IMR-90 (cell line): ENCODE measurements around the gene KATNAL2. TPM values are rescaled to one million over a fixed set of nuclear protein-coding genes. Genes with fewer than 3 reads are reported as not detected.

Experiments
- ATAC-seq: fragments of 200-7000 bp; cut with Tn5 transposase; 2 replicates; pipeline ENCODE4 v1.9.1; 2020; ENCODE audit warnings: low read depth, mild to moderate bottlenecking, moderate library complexity
- BruUV-seq: library from RNA; stranded (reverse); fragments of 400-500 nt; replicated peaks from 2 replicates; lab custom pipeline; 2021; lab: Mats Ljungman, UMichigan
- CTCF ChIA-PET: fragments of 300-600 bp; formaldehyde crosslinking; extraction: SDS; loops from one replicate; lab custom pipeline; 2021; ENCODE audit warnings: antibody characterized with exemption; lab: Yijun Ruan, JAX
- POLR2A ChIA-PET: fragments of 300-600 bp; sonication (Branson Sonifier 250); formaldehyde crosslinking; loops from one replicate; lab custom pipeline; 2022; ENCODE audit warnings: antibody characterized with exemption; ENCODE audit not compliant: unreplicated experiment; lab: Charles Lee
- DNase-seq: peaks from one replicate; pipeline ENCODE4 v3.0.0; 2013
- H2AFZ ChIP-seq: replicated peaks from 2 replicates; pipeline ENCODE3; 2013; ENCODE audit warnings: low read length, mild to moderate bottlenecking; ENCODE audit not compliant: poor library complexity
- H2AK5ac ChIP-seq: 2 replicates; pipeline ENCODE4 v1.6.1; 2013; ENCODE audit warnings: low read depth, low read length, inconsistent platforms
- H2AK9ac ChIP-seq: replicated peaks from 2 replicates; pipeline ENCODE3; 2013; ENCODE audit warnings: mild to moderate bottlenecking, low read depth, low read length, moderate library complexity; ENCODE audit not compliant: poor library complexity
- H2BK120ac ChIP-seq: 2 replicates; pipeline ENCODE4 v1.6.1; 2013; ENCODE audit warnings: low read depth, low read length, inconsistent platforms
- H2BK15ac ChIP-seq: 3 replicates; pipeline ENCODE4 v1.6.1; 2013; ENCODE audit warnings: low read depth, low read length, inconsistent platforms
- H2BK20ac ChIP-seq: 2 replicates; pipeline ENCODE4 v1.6.1; 2013; ENCODE audit warnings: low read depth, mild to moderate bottlenecking, inconsistent platforms, low read length, moderate library complexity
- H2BK5ac ChIP-seq: 2 replicates; pipeline ENCODE4 v1.6.1; 2013; ENCODE audit warnings: mild to moderate bottlenecking, low read depth, low read length, inconsistent platforms; ENCODE audit not compliant: poor library complexity, severe bottlenecking
- H3K14ac ChIP-seq: replicated peaks from 2 replicates; pipeline ENCODE4 v1.6.1; 2013; ENCODE audit warnings: low read depth, low read length, inconsistent platforms
- H3K18ac ChIP-seq: 2 replicates; pipeline ENCODE4 v1.6.1; 2013; ENCODE audit warnings: low read depth, low read length, control low read depth
- H3K23ac ChIP-seq: 2 replicates; pipeline ENCODE4 v1.6.1; 2013; ENCODE audit warnings: low read depth, low read length, inconsistent platforms
- H3K27ac ChIP-seq: 2 replicates; pipeline ENCODE4 v1.5.1; 2013; ENCODE audit warnings: mild to moderate bottlenecking, control low read depth, low read length; ENCODE audit not compliant: insufficient read depth
- H3K27me3 ChIP-seq: 2 replicates; pipeline ENCODE4 v1.6.1; 2013; ENCODE audit warnings: low read length; ENCODE audit not compliant: control insufficient read depth, insufficient read depth
- H3K36me3 ChIP-seq: 2 replicates; pipeline ENCODE4 v1.6.1; 2013; ENCODE audit warnings: low read length, mixed read lengths; ENCODE audit not compliant: control insufficient read depth, insufficient read depth
- H3K4ac ChIP-seq: 2 replicates; pipeline ENCODE4 v1.6.1; 2013; ENCODE audit warnings: low read depth, low read length, inconsistent platforms
- H3K4me1 ChIP-seq: 2 replicates; pipeline ENCODE4 v1.6.1; 2013; ENCODE audit warnings: low read length, mixed read lengths; ENCODE audit not compliant: control insufficient read depth, insufficient read depth
- H3K4me2 ChIP-seq: 2 replicates; pipeline ENCODE4 v1.6.1; 2013; ENCODE audit warnings: low read depth, mild to moderate bottlenecking, control low read depth, low read length, moderate library complexity
- H3K4me3 ChIP-seq: 2 replicates; pipeline ENCODE4 v1.5.1; 2013; ENCODE audit warnings: low read depth, mild to moderate bottlenecking, control low read depth, low read length, moderate library complexity; ENCODE audit not compliant: insufficient read depth
- H3K56ac ChIP-seq: 2 replicates; pipeline ENCODE4 v1.6.1; 2013; ENCODE audit warnings: low read length, inconsistent platforms; ENCODE audit not compliant: insufficient read depth; ENCODE audit errors: extremely low read depth
- H3K79me1 ChIP-seq, 2 experiments: 2 replicates each; pipeline ENCODE4 v1.6.1; 2013; ENCODE audit warnings: low read length in 2 of 2, inconsistent platforms in 1 of 2, low read depth in 1 of 2
- H3K9ac ChIP-seq: 2 replicates; pipeline ENCODE4 v1.6.1; 2013; ENCODE audit warnings: low read depth, low read length, control low read depth
- H3K9me1 ChIP-seq: 2 replicates; pipeline ENCODE4 v1.6.1; 2013; ENCODE audit warnings: low read length, inconsistent platforms; ENCODE audit not compliant: insufficient read depth
- H3K9me3 ChIP-seq: 2 replicates; pipeline ENCODE4 v1.6.1; 2013; ENCODE audit warnings: low read length; ENCODE audit not compliant: control insufficient read depth, insufficient read depth
- H4K20me1 ChIP-seq: 2 replicates; pipeline ENCODE4 v1.6.1; 2013; ENCODE audit warnings: low read length, inconsistent platforms; ENCODE audit not compliant: insufficient read depth
- H4K5ac ChIP-seq: 2 replicates; pipeline ENCODE4 v1.6.1; 2013; ENCODE audit warnings: mild to moderate bottlenecking, low read depth, low read length, control low read depth
- H4K8ac ChIP-seq, 2 experiments: 2 replicates each; pipeline ENCODE4 v1.6.1; 2013; ENCODE audit warnings: low read depth in 2 of 2, low read length in 2 of 2, control low read depth in 1 of 2, inconsistent platforms in 1 of 2
- H4K91ac ChIP-seq: 2 replicates; pipeline ENCODE4 v1.6.1; 2013; ENCODE audit warnings: low read depth, low read length, inconsistent platforms; ENCODE audit not compliant: insufficient read depth
- CEBPB ChIP-seq: IDR thresholded peaks from 2 replicates; pipeline ENCODE4 v1.6.1; 2012; ENCODE audit warnings: low read depth, low read length, improper control_type of control experiment
- FOS ChIP-seq: fragments of 150-350 bp; IDR thresholded peaks from 2 replicates; pipeline ENCODE4 v1.6.1; 2016; ENCODE audit warnings: low read depth, low read length
- MAZ ChIP-seq: IDR thresholded peaks from 2 replicates; pipeline ENCODE4 v1.6.1; 2012; ENCODE audit warnings: low read depth, mild to moderate bottlenecking, low read length, improper control_type of control experiment, moderate library complexity, borderline replicate concordance
- MXI1 ChIP-seq: IDR thresholded peaks from 2 replicates; pipeline ENCODE4 v1.6.1; 2012; ENCODE audit warnings: low read depth, mild to moderate bottlenecking, low read length, moderate library complexity, borderline replicate concordance
- NFE2L2 ChIP-seq: fragments of 150-350 bp; IDR thresholded peaks from 2 replicates; pipeline ENCODE4 v1.6.1; 2016; ENCODE audit warnings: low read depth, mild to moderate bottlenecking, low read length
- POLR2A ChIP-seq: IDR thresholded peaks from 2 replicates; pipeline ENCODE4 v1.6.1; 2012; ENCODE audit warnings: mild to moderate bottlenecking, low read depth, low read length
- RAD21 ChIP-seq: IDR thresholded peaks from 2 replicates; pipeline ENCODE4 v1.6.1; 2012; ENCODE audit warnings: low read length, improper control_type of control experiment
- RFX5 ChIP-seq: IDR thresholded peaks from 2 replicates; pipeline ENCODE4 v1.8.0; 2012; ENCODE audit warnings: low read depth, mild to moderate bottlenecking, low read length, moderate library complexity
- SMC3 ChIP-seq: fragments of 150-350 bp; IDR thresholded peaks from 2 replicates; pipeline ENCODE4 v1.6.1; 2016; ENCODE audit warnings: low read depth, mild to moderate bottlenecking, antibody characterized with exemption, low read length, moderate library complexity
- WGBS, 2 experiments: methylation state at CpG; one replicate each; pipeline versions ENCODE4 v1.1.5 to v1.1.7; 2013; ENCODE audit warnings: missing lambda C conversion rate in 2 of 2; ENCODE audit not compliant: insufficient read length in 1 of 2; ENCODE audit errors: extremely low coverage in 2 of 2; 5-methylcytosine and 5-hydroxymethylcytosine counted together
- dilution Hi-C: fragments of 300-500 bp; cut with HindIII; formaldehyde crosslinking; loops from one replicate; pipeline ENCODE4 v1.14.3; 2018; ENCODE audit warnings: low sequenced_read_pairs; ENCODE audit not compliant: unreplicated experiment
- in situ Hi-C: fragments of 300-500 bp; cut with MboI; formaldehyde crosslinking; loops from 3 replicates; pipeline ENCODE4 v1.14.3; 2019; ENCODE audit warnings: low sequenced_read_pairs, inconsistent platforms, mixed read lengths
- intact Hi-C: fragments of 100-400 bp; cut with micrococcal nuclease; formaldehyde crosslinking; loops from 2 replicates; pipeline ENCODE4 v1.10.0; 2022
- polyA plus RNA-seq, 3 experiments: library from polyadenylated mRNA; depleted of rRNA; stranded (reverse); fragments of >200 nt; gene quantifications; 2 replicates each; pipeline ENCODE4 v1.2.3, GENCODE V29; 2012; ENCODE audit warnings: low replicate concordance in 1 of 3
- total RNA-seq: library from RNA; depleted of rRNA; stranded (reverse); fragments of >200 nt; gene quantifications from 2 replicates; pipeline ENCODE4 v1.2.3, GENCODE V29; 2012
- TF ChIP-seq, protein P1 (sequence below): fragments of 150-350 bp; IDR thresholded peaks from 2 replicates; pipeline ENCODE4 v1.6.1; 2016; ENCODE audit warnings: low read depth, mild to moderate bottlenecking, low read length, moderate library complexity, borderline replicate concordance
- TF ChIP-seq, protein P2 (sequence below): fragments of 150-350 bp; IDR thresholded peaks from 2 replicates; pipeline ENCODE4 v1.6.1; 2017; ENCODE audit warnings: mild to moderate bottlenecking, antibody characterized with exemption, low read length, low read depth

Gene KATNAL2
- total and polyA plus RNA-seq, 2 of the 4 experiments (the other 2 are of a cell fraction), result 0.90 to 2.3 TPM

DNA sequence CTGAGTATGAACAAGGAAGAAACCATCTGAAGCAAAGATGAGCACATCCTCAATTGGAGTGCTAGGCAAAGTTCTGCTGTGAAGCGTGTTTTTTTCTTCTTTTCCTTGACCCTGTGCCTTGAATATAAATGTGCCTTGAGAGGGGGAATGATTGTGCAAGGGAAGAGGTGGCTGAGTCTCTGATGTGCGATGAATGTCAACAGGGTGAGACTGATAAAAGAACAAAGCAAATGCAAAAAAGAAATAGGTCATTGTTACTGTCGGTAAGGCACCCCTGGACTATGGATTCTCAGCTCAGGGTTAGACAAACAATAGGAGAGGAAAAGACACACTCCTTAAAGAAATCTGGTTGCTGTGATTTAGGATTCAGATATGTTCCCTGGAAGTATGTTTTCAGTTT is 178.4 kb downstream of the KATNAL2 start:
- H3K23ac ChIP-seq, result no peak overlapping the region
- no peak overlapping the region for H2AFZ ChIP-seq
- no peaks in the 10 kb centered on the region for H3K9me1 ChIP-seq
- no peak overlapping the region for H2BK120ac ChIP-seq
- H3K14ac ChIP-seq, result no peak overlapping the region
- intact Hi-C loops, result no loop called here
- TF ChIP-seq MAZ (no peak), RFX5 (no peak), NFE2L2 (no peak), MXI1 (no peak), SMC3 (no peak), CEBPB (no peak), POLR2A (no peak), RAD21 (no peak), FOS (no peak)
- TF ChIP-seq, protein P1, sequence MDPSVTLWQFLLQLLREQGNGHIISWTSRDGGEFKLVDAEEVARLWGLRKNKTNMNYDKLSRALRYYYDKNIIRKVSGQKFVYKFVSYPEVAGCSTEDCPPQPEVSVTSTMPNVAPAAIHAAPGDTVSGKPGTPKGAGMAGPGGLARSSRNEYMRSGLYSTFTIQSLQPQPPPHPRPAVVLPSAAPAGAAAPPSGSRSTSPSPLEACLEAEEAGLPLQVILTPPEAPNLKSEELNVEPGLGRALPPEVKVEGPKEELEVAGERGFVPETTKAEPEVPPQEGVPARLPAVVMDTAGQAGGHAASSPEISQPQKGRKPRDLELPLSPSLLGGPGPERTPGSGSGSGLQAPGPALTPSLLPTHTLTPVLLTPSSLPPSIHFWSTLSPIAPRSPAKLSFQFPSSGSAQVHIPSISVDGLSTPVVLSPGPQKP, result no peak
- TF ChIP-seq, protein P2, sequence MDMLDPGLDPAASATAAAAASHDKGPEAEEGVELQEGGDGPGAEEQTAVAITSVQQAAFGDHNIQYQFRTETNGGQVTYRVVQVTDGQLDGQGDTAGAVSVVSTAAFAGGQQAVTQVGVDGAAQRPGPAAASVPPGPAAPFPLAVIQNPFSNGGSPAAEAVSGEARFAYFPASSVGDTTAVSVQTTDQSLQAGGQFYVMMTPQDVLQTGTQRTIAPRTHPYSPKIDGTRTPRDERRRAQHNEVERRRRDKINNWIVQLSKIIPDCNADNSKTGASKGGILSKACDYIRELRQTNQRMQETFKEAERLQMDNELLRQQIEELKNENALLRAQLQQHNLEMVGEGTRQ, result no peak
- H3K27ac ChIP-seq, result no peak overlapping the region
- H3K4me3 ChIP-seq, result no peak overlapping the region
- ChIA-PET CTCF (interaction anchor here (0.7 kb wide), 1 partner anchor 652 kb away, joined by 3 read pairs; no protein-coding TSS in a partner anchor), POLR2A (no interaction called here)
- H3K79me1 ChIP-seq, result no peaks in the 10 kb centered on the region
- no peak overlapping the region for H4K8ac ChIP-seq
- no peak overlapping the region for H3K56ac ChIP-seq
- H3K36me3 ChIP-seq, result no peaks in the 10 kb centered on the region
- H2BK15ac ChIP-seq, result no peak overlapping the region
- WGBS, 2 experiments, result 83% methylated on average over 1 of the region's 3 CpGs; no CpG with 5 or more reads in 1 of the 2 experiments
- H2BK20ac ChIP-seq, result no peak overlapping the region
- H2AK5ac ChIP-seq, result no peak overlapping the region
- DNase-seq, result no peak
- no peak overlapping the region for H4K91ac ChIP-seq
- ATAC-seq, result no peak
- no peak overlapping the region for H3K9ac ChIP-seq
- no peak overlapping the region for H3K18ac ChIP-seq
- no peaks in the 10 kb centered on the region for H3K4me1 ChIP-seq
- H4K5ac ChIP-seq, result no peak overlapping the region
- no TSS peak for BruUV-seq
- no peaks in the 10 kb centered on the region for H4K20me1 ChIP-seq
- H3K4ac ChIP-seq, result no peak overlapping the region
- no peak overlapping the region for H2AK9ac ChIP-seq
- dilution Hi-C loops, result no loop called here
- no peak overlapping the region for H2BK5ac ChIP-seq
- H3K4me2 ChIP-seq, result no peak overlapping the region
- H3K9me3 ChIP-seq, result no peaks in the 10 kb centered on the region
- no peaks in the 10 kb centered on the region for H3K27me3 ChIP-seq
- in situ Hi-C loops, result loop anchor here (10.0 kb wide), 1 partner anchor 649 kb away; no protein-coding TSS in a partner anchor
